Hematopoietic multipotent progenitor cell treated with erythropoietin and hydrocortisone succinate and interleukin-3 and kit ligand, for 8 days (in vitro differentiated cells): ENCODE results near the gene JMJD1C.

Source experiments
- DNase-seq: peaks from one replicate; pipeline ENCODE4 v3.0.0-alpha.2; 2015

JMJD1C gene

DNA sequence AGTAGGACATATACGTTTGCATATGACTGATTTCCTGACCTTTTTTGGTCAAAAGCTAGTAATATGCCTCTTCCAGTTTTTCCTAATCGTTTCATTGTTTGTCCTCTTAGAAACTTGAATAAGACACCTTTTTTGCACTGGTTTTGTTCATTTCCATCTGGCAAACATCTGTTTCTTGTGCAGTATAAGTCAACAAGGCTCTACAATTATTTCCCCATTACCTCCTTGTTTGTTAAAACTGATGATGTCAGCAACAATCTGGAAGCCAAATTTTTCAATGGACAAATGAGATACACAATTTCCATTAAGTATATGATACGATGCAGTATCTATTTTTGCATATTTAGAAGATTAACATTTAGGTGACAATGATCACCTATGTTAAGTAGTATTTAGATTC, 183.8 kb downstream of the JMJD1C start:
- no peak for DNase-seq

- DNase-seq = no peak
These were observed 185.4 kb downstream of the JMJD1C start for GRCh38 chr10:63280386-63280785.

DNA sequence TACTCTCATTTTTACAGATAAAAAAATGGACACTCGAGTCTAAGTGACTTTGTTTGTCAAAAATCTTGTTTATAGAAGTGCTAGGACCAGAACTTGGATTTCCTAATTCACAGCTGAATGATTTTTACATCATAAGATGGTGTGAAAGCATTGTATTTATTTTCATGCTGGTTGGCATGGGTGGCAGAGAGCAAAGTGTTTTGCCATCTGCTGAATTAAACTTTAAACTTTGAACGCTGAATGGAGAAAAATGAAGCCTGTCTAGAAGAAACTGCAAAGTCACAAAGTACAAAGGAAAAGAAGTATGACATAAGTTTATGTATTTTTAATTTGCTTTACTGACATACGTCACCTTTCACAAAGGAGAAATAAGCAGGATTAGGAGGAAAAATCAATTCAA, 190.7 kb downstream of the JMJD1C start:
- DNase-seq = no peak

DNA sequence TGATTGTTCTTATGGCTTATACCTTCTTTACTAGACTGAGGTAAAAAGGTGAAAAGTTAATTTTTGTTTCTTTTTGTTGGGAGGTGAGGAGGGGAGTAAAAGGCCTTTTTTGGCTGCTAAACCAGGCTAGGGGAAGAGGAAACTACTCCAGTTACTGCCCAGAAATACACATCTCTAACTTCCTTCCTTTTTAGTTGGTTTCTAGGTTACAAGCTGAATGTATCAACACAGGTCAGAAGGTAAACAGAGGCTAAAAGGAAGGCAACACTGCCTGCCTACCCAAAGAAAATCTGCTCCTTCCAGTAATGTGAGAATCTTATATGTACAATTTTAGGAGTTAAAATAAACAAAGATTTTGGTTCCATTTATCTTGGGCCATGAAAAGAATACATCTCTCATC, 192.2 kb downstream of the JMJD1C start:
- DNase-seq = no peak

DNA sequence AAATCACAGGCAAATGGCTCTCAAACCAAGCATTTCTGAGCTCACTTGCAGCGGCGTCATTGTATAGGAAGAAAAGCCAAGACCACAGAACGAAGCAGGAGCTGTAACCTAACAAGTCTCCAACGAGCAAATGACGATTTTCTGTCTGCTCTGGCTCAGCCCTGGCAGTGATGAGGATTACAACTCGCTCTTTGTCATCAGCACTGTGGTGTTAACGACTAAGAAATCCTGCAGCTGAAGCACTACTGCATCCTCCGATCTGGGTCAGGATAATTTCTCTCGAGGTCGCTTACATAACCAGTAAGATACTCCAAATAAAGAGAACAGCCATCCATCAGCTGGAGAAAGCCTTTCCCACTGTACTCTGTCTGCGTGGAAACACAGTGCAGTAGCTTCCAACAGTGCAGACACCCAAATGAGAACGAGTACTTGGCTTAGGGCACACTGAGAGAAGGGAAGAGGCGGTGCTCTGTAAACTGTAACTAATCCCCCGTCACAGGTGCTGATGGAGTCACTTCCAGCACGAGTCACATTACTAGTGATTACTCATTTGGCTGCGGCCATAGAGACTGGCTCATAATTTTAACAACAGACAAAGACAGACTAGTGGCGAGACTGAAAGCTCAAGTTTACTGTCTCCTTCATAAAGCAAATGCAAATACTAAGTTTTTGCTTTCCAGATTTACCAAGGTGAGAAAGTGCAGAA, 196.8 kb downstream of the JMJD1C start:
- peak; percentile 94 for DNase-seq

GRCh38 chr10:63268149-63268797, 197.5 kb downstream of the JMJD1C start:
- peak; percentile 66 for DNase-seq

GRCh38 chr10:63267414-63268148, 198.2 kb downstream of the JMJD1C start:
- DNase-seq = peak; percentile 80

GRCh38 chr10:63266391-63267316, 199.1 kb downstream of the JMJD1C start:
- peak; percentile 48 for DNase-seq

DNA sequence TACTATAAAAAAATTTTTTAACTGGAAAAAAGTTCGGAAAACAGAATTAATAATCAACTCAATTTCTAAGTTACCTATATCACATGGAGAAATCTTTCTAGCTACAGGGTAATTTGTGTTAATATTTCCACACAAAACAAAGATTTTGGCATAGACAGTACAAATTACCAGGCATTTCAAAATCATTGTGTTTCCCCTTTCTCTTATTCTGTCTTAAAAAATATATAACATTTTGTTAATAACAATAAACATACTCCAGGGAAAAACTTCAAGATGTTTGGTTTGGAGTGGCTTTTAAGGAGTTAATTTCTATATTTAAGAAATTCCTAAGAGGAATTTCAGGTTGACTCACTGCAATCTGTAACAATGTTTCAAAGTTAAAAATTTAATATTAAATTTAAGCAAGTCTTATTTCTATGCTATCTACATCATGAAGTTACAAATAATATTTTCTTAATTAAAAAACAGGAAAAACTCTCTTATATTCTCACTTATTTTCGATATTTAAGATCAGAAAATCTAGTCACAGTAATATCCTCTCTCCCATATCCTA, 200.0 kb downstream of the JMJD1C start:
- no peak for DNase-seq

DNA sequence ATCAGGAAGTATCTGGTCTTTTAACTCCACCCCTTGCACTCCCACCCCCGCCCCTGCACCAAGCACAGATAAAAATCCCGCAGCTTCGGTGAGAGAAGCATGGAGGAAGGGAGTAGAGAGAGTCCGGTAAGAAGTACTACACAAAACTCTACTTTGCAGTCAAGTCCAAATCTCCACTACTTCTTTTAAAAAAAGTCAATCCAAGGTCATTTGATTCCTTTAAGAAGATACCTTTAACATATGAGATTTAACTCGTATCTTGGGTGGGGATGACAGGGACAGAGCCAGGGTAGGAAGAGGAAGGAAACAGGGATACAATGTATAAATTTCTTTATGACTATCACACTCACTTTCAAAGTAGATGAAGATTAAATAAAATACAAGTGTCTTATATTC, 200.6 kb downstream of the JMJD1C start:
- DNase-seq = peak; percentile 80

- DNase-seq = peak; percentile 71
These were observed 201.1 kb downstream of the JMJD1C start for GRCh38 chr10:63264617-63265221.

DNA sequence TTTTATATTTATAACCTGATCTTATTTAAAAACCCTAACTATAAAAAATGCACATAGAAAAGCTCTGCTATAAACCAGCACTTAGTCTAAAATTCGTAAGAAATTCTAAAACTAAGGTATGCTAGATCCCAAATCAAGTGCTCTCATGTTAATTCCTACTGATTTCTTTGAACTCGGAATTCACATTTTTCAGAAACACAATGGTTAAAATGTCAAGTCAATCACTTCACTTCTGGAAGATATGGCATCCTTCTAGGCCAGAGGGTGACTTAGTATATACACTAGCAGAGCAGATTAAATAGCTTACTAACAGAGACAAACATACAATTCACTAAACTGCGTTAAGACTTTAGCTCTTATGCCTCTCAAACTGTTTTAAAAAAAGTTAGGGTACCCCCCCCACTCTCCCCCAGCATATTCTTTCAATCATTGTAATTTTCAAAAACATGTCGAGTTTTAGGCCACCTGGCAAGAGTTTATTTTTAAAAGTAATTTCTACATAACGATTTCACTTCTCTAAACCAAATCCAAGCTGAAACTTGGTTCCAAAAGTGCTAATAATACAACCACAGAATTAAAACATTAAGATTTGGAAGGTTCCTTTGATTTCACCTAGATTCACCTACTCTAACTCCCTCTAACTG, 203.2 kb downstream of the JMJD1C start:
- DNase-seq = no peak

- no peak for DNase-seq
These were observed 204.3 kb downstream of the JMJD1C start for GRCh38 chr10:63261496-63261895.

- DNase-seq = no peak
These were observed 204.9 kb downstream of the JMJD1C start for GRCh38 chr10:63260860-63261251.

DNA sequence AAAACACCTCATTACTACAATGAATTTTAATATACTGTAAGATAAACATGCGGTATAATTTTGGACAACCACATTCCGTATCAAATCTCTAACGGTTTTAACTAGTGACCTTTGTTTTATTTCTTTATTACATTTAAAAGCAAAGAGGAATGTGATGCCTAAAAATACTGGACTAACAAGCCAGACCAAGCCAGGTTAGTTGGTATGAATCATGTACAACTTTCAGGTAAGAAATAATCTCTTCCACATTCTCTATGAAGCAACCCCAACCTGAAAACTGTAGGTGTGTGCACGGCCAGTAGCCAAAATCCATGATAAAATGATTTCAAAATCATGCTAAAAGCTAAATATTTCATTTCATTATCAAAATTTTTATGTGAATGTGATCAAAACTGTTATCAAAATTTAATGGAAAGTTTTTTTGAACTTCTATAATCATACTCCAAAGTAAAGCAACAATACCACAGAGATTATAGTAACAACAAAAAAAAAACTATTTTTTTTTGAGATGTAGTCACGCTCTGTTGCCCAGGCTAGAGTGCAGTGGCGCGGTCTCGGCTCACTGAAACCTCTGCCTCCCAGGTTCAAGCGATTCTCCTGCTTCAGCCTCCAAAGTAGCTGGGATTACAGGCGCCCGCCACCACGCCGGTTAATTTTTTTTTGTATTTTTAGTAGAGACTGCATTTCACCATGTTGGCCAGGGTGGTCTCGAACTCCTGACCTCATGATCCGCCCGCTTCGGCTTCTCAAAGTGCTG, 205.5 kb downstream of the JMJD1C start:
- DNase-seq = no peak

DNA sequence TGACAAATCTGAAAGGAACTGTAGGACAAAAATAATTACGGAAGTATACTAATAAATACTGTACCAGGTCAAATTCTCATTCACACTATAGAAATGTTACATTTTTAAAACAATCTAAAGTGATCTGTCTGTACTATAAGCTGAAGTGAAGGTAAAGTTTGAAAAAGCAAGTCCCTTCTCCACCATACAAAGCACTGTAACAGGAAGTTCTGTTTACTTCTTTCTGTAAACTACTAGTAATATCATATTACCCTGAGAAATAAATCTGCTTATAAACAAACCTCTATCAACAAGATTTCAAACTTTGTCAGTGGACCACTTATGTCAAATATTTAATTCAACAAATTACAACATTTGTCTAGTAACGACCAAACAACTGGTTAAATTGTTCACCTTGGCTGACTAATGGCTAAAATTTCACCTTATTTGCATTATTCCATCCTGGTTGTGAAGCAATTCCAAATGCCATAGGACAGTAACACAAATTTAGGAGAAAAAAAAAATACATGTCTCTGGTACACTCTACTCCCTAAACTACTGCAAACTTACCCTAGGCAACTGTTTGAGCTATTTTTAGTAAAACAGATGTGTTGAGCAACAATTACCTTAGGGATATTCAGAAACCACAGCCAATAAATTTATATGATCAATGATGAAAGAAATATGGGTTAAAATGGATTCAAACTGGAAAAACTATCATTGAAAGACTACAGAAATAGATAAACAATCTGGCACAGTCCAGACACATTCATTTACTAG, 206.7 kb downstream of the JMJD1C start:
- DNase-seq = no peak

- no peak for DNase-seq
These were observed 208.0 kb downstream of the JMJD1C start for GRCh38 chr10:63257778-63258177.

DNA sequence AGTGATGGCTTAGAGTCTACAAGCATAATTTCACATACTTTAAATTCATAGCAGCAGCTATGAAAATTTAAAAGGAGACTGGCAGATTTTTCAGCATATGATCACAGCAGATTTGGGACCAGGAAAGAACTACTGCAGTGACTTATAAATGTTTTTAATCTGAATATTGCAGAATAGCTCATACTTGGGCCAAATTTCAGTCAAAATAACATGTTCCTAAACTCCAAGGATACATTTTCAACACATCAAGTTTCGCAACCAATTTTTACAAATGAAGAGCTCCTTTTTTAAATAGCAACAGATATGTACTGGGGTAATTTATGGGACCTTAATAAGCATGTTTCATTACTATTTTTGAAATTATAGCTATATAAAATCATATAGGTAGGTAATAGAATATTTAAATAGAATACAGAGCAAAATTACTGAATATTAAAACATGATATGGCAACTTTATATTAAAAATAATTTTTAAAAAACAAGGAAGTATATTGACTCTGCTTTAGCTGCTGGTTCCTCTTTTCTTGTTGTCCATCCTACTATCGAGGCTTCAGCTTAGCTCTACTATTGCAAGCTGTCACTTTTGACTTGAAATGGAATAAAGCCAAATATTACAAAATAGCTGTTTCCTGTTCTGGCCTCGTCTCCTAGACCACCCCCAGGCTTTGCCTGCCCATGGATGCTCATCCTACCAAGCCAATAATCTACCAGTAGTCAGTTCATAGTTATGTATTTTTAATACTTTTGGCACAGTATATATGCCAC, 209.6 kb downstream of the JMJD1C start:
- peak; percentile 47 for DNase-seq

DNA sequence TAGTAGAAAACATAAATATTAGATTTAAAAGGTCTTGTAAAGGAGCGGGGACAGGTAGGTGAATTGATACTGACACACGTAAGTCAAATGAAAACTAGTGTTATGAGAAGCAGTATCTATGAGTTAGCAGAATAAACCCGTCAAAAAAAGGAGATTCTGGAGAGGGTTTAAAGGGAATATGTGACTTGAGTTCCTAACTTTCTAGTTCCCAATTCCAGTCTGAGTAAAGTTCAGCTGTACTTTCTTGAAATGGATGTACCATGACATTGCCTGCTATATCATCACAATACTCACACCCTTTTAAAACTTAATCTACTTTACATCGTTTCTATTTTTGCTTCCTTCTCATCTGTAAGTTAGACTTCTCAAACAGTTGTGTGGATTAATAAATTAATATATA, 210.5 kb downstream of the JMJD1C start:
- no peak for DNase-seq
